Upper lobe of right lung (tissue), 1 donor: ENCODE measurements around the gene INPP5K. TPM values are rescaled to one million over a fixed set of nuclear protein-coding genes. Genes with fewer than 3 reads are reported as not detected.

Experiments used
- ATAC-seq: fragments of 200-7000 bp; cut with Tn5 transposase; one replicate; pipeline ENCODE4 v1.9.1; 2020; ENCODE audit warnings: mild to moderate bottlenecking, moderate library complexity
- DNase-seq: peaks from one replicate; pipeline ENCODE4 v3.0.0-alpha.2; 2020
- H3K27ac ChIP-seq: fragments of 200-600 bp; one replicate; pipeline ENCODE4 v1.8.0; 2022
- H3K27me3 ChIP-seq: fragments of 200-600 bp; one replicate; pipeline ENCODE4 v1.8.0; 2022; ENCODE audit warnings: mild to moderate bottlenecking
- H3K36me3 ChIP-seq: fragments of 200-600 bp; one replicate; pipeline ENCODE4 v1.8.0; 2022
- H3K4me1 ChIP-seq: fragments of 200-600 bp; one replicate; pipeline ENCODE4 v1.8.0; 2022
- H3K4me3 ChIP-seq: fragments of 200-600 bp; one replicate; pipeline ENCODE4 v1.8.0; 2022; ENCODE audit warnings: mild to moderate bottlenecking
- H3K9me3 ChIP-seq: fragments of 200-600 bp; one replicate; pipeline ENCODE4 v1.8.0; 2022
- intact Hi-C: fragments of 100-400 bp; cut with DNase I; formaldehyde crosslinking; loops from one replicate; pipeline ENCODE4 v1.11.0; 2022
- total RNA-seq: library from RNA; stranded (reverse); fragmentation: NEBNext Ultra II Directional; extraction: Animal tissue kit (Norgen Biotek cat#: 25700); gene quantifications from one replicate; pipeline ENCODE4 v1.2.1, GENCODE V29; 2021
- TF ChIP-seq, protein P1 (sequence below): fragments of 200-600 bp; IDR thresholded peaks from one replicate; pipeline ENCODE4 v1.8.0; 2022; ENCODE audit warnings: antibody characterized with exemption
- donor health status: DM: no; HTN: yes; CAD: no; lungs with severe emphysema.

Gene INPP5K
- total RNA-seq, 1 donor from 2014 or later, result 69.8 TPM

- peaks cover 88% of the 10 kb centered on the region for H3K36me3 ChIP-seq
- TF ChIP-seq, protein P1, sequence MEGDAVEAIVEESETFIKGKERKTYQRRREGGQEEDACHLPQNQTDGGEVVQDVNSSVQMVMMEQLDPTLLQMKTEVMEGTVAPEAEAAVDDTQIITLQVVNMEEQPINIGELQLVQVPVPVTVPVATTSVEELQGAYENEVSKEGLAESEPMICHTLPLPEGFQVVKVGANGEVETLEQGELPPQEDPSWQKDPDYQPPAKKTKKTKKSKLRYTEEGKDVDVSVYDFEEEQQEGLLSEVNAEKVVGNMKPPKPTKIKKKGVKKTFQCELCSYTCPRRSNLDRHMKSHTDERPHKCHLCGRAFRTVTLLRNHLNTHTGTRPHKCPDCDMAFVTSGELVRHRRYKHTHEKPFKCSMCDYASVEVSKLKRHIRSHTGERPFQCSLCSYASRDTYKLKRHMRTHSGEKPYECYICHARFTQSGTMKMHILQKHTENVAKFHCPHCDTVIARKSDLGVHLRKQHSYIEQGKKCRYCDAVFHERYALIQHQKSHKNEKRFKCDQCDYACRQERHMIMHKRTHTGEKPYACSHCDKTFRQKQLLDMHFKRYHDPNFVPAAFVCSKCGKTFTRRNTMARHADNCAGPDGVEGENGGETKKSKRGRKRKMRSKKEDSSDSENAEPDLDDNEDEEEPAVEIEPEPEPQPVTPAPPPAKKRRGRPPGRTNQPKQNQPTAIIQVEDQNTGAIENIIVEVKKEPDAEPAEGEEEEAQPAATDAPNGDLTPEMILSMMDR, result no peak
- DNase-seq (no peak), ATAC-seq (no peak)
- no peaks in the 10 kb centered on the region for H3K27me3 ChIP-seq
- H3K4me3 ChIP-seq, result no peak overlapping the region
- H3K4me1 ChIP-seq, result peaks cover 14% of the 10 kb centered on the region
- H3K27ac ChIP-seq, result no peak overlapping the region
- no peaks in the 10 kb centered on the region for H3K9me3 ChIP-seq
- intact Hi-C loops, result no loop called here
Measured at GRCh38 chr17:1478418-1478817, 38.0 kb downstream of the INPP5K start.

DNA sequence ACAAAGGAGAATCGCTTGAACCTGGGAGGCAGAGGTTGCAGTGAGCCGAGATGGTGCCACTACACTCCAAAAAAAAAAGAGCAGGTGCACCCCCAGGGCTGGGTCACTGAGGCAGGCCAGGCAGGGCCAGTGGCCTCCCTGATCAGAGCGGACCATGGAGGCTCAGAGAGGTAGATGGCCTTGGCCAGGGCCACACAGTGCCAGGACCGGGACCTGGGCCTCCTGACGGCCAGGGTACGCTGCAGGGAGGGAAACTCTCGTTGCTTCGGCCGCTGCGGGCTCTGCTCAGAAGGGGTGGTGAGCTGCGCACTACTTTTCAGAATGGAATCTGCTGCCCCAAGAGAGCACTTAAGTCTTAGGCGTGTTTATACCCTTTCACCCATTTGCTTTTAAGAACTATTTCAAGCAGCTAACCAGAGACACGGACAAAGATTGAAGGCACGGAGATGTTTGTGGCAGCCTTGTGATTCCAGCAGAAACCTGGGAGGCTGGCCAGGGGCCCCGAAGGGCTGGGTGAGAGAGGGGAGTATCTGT, 41.0 kb downstream of the INPP5K start:
- Histone ChIP-seq H3K27me3 (no peaks in the 10 kb centered on the region), H3K9me3 (no peaks in the 10 kb centered on the region), H3K27ac (peak overlapping the region; percentile 51), H3K4me3 (no peak overlapping the region), H3K36me3 (peaks cover 82% of the 10 kb centered on the region), H3K4me1 (peaks cover 12% of the 10 kb centered on the region)
- ATAC-seq, result peak; percentile 30
- no peak for DNase-seq
- intact Hi-C loops, result no loop called here
- TF ChIP-seq, protein P1, result no peak

GRCh38 chr17:1474402-1475189, 41.8 kb downstream of the INPP5K start:
- Histone ChIP-seq H3K4me3 (no peak overlapping the region), H3K27me3 (no peaks in the 10 kb centered on the region), H3K36me3 (peaks cover 82% of the 10 kb centered on the region), H3K9me3 (no peaks in the 10 kb centered on the region), H3K27ac (no peak overlapping the region), H3K4me1 (peaks cover 12% of the 10 kb centered on the region)
- TF ChIP-seq, protein P1, result no peak
- DNase-seq (no peak), ATAC-seq (peak; percentile 3)
- intact Hi-C loops, result no loop called here

DNA sequence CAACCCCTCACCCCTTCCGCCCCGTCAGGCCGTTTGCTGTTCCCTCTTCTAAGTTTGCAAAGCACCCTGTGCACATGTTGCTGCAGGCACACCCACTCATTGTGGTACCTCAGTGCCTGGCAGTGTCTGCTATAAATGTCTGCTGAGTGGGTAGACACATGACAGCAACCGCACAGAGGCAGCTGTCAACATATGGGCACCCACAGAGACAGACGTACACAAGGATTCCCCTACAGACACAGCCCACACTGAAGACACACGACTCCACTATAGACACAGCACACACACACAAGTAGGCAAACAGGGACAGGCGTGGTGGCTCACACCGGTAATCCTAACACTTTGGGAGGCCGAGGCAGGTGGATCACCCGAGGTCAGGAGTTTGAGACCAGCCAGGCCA, 42.6 kb downstream of the INPP5K start:
- H3K4me1 ChIP-seq, result peaks cover 12% of the 10 kb centered on the region
- ATAC-seq (peak; percentile 47), DNase-seq (no peak)
- TF ChIP-seq, protein P1, result no peak
- intact Hi-C loops, result no loop called here
- no peak overlapping the region for H3K27ac ChIP-seq
- H3K36me3 ChIP-seq, result peaks cover 82% of the 10 kb centered on the region
- H3K4me3 ChIP-seq, result no peak overlapping the region
- no peaks in the 10 kb centered on the region for H3K9me3 ChIP-seq
- no peaks in the 10 kb centered on the region for H3K27me3 ChIP-seq

DNA sequence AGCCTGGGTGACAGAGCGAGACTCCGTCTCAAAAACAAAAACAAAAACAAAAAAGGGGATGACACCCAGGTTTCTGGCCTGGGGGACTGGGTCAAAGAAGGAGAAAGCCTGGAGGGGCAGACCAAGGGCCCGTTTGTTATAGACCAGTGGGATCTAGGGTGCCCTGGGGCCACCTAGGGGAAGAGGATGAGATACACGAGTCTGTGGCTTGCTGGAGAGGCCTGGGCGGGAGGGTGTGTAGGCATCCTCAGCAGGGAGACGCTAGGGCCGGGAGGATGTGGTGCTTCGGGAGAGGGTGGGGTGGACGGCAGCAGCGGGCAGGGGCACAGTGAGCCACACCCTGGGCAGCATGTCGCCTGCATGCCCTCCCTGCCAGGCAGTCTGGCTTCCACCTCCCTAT, 43.2 kb downstream of the INPP5K start:
- Histone ChIP-seq H3K9me3 (no peaks in the 10 kb centered on the region), H3K4me3 (no peak overlapping the region), H3K27me3 (no peaks in the 10 kb centered on the region), H3K36me3 (peaks cover 82% of the 10 kb centered on the region), H3K4me1 (peaks cover 12% of the 10 kb centered on the region), H3K27ac (no peak overlapping the region)
- TF ChIP-seq, protein P1, result no peak
- DNase-seq (no peak), ATAC-seq (peak; percentile 24)
- intact Hi-C loops, result no loop called here
